ENCODE data around the gene EGLN1.
A peak's percentile ranks its signal among the peaks of the same experiment; 100 is the strongest.

EGLN1 gene

GRCh38 chr1:231395998-231396390 is 26.1 kb downstream of the EGLN1 start:
- DNase-seq = no peak

- peak; percentile 95 for DNase-seq
Observed at GRCh38 chr1:231395076-231395997, 26.8 kb downstream of the EGLN1 start.

GRCh38 chr1:231393668-231394067 is 28.4 kb downstream of the EGLN1 start:
- DNase-seq = no peak

- DNase-seq = peak; percentile 34
Observed at GRCh38 chr1:231392389-231393131, 29.5 kb downstream of the EGLN1 start.

- DNase-seq = peak; percentile 58
Observed at GRCh38 chr1:231390071-231390470, 32.0 kb downstream of the EGLN1 start.

- peak; percentile 17 for DNase-seq
Observed at GRCh38 chr1:231387770-231388669, 34.1 kb downstream of the EGLN1 start.

- DNase-seq = no peak
Observed at GRCh38 chr1:231386466-231386865, 35.6 kb downstream of the EGLN1 start.

GRCh38 chr1:231385416-231385748 is 36.7 kb downstream of the EGLN1 start:
- DNase-seq = no peak

- DNase-seq = no peak
Observed at GRCh38 chr1:231384696-231385415, 37.2 kb downstream of the EGLN1 start.

- no peak for DNase-seq
Observed at GRCh38 chr1:231383159-231383860, 38.8 kb downstream of the EGLN1 start.

GRCh38 chr1:231382426-231382825 is 39.7 kb downstream of the EGLN1 start:
- no peak for DNase-seq

- no peak for DNase-seq
Observed at GRCh38 chr1:231381729-231382128, 40.4 kb downstream of the EGLN1 start.

- no peak for DNase-seq
Observed at GRCh38 chr1:231376875-231377549, 45.1 kb downstream of the EGLN1 start.

- DNase-seq = peak; percentile 32
Observed at GRCh38 chr1:231376101-231376500, 46.0 kb downstream of the EGLN1 start.

GRCh38 chr1:231374394-231374793 is 47.7 kb downstream of the EGLN1 start:
- DNase-seq = no peak

- no peak for DNase-seq
Observed at GRCh38 chr1:231372501-231372900, 49.6 kb downstream of the EGLN1 start.

GRCh38 chr1:231369282-231369681 is 52.8 kb downstream of the EGLN1 start:
- DNase-seq = no peak

- no peak for DNase-seq
Observed at GRCh38 chr1:231364192-231364591, 57.9 kb downstream of the EGLN1 start.

GRCh38 chr1:231363624-231364023 is 58.5 kb downstream of the EGLN1 start:
- DNase-seq = no peak

GRCh38 chr1:231362325-231362724 is 59.8 kb downstream of the EGLN1 start:
- DNase-seq = no peak

- peak; percentile 61 for DNase-seq
Observed at GRCh38 chr1:231359113-231359512, 63.0 kb downstream of the EGLN1 start.
